ENCODE data around the gene PSG4. TPM values are rescaled to one million over a fixed set of nuclear protein-coding genes. Genes with fewer than 3 reads are reported as not detected.
"Not testable (repeated sequence)": the region's sequence is repeated elsewhere in the genome, so short reads cannot be mapped to it uniquely, and the experiment has no call there.

PSG4 gene
- not detected in 2 replicates for total RNA-seq (2014; rRNA removed; shearing (Covaris generic); ENCODE audit: low replicate concordance)

DNA sequence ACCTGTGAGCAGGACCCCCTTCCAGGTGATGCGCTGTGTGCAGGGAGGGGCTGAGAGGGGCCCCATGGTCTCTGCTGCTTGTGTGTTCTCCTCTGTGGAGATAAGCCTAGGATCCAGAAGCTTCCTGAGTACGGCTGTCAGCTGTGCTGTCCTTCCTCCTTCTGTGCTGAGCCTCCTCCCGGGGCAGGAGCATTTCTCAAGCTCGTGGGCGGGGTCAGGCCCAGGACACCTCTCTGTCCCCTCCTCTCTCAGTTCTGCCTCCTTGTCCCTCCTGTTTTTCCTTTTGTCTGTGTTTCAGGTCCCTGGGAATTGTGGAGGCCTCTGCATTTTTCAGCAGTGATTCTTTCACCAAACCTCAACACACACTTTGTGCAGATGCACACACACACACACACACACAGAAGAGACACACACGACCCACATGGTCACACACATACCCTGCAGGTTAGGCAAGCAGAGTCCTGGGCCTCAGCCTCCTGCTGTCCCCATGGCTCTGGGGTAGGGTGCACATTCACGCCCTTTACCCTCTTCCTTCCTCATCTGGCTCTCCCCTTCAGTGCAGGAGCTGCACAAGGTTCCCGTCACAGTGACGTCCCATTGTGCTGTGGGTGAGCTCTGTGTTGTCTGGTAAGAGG lies at the start of gene PSG4:
Gene PSG4, minus strand, starts transcription at position 168 of the 635 bp plus-strand sequence. Its CDS starts 102 bp downstream, at position 66.
- H3K9me2 ChIP-seq (replicated peaks; ENCODE audit: insufficient read depth, low read length); H3K9me3 ChIP-seq (ENCODE audit: low read length); H3K36me3 ChIP-seq (ENCODE audit: insufficient read depth, low read length); H3K4me1 ChIP-seq (ENCODE audit: low read length); H3K9ac ChIP-seq (ENCODE audit: low read length); H3K27me3 ChIP-seq (ENCODE audit: low read length); DNase-seq; H3K4me2 ChIP-seq (ENCODE audit: low read depth, low read length, poor library complexity, severe bottlenecking); H3K27ac ChIP-seq (ENCODE audit: low read length); H3K4me3 ChIP-seq (ENCODE audit: low read length); H4K20me1 ChIP-seq (ENCODE audit: insufficient read depth, low read depth, low read length); H3K79me2 ChIP-seq (ENCODE audit: low read length); H2AFZ ChIP-seq (ENCODE audit: low read length): not testable (repeated sequence)

- H3K9ac ChIP-seq (ENCODE audit: low read length); H3K4me1 ChIP-seq (ENCODE audit: low read length); H3K4me2 ChIP-seq (ENCODE audit: low read depth, low read length, poor library complexity, severe bottlenecking); H3K27me3 ChIP-seq (ENCODE audit: low read length); H3K79me2 ChIP-seq (ENCODE audit: low read length); H3K9me3 ChIP-seq (ENCODE audit: low read length); H4K20me1 ChIP-seq (ENCODE audit: insufficient read depth, low read depth, low read length); H3K9me2 ChIP-seq (replicated peaks; ENCODE audit: insufficient read depth, low read length); H3K4me3 ChIP-seq (ENCODE audit: low read length); H3K27ac ChIP-seq (ENCODE audit: low read length); H3K36me3 ChIP-seq (ENCODE audit: insufficient read depth, low read length); DNase-seq; H2AFZ ChIP-seq (ENCODE audit: low read length): not testable (repeated sequence)
Observed at GRCh38 chr19:43251428-43251827, 46.0 kb upstream of the PSG4 start.

DNA sequence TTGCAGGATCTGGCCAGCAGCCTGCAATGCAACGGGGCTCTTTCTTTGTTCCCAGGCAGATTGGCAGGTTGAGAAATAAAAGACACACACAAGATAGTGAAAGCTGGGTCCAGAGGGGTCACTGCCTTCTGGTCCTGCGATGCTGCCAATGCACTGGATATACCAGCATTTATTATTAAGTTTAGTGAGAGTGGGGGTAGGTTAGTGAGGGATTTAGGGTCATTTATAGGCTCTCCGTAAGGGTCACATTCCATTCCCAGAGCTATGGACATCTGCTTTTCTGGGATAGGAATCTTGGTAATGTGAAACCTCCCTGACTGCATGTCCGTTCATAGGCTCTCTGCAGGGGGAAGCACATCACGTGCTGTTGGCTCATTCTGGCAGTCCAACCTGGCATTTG lies 44.9 kb upstream of the PSG4 start:
- H4K20me1 ChIP-seq (ENCODE audit: insufficient read depth, low read depth, low read length); H3K27me3 ChIP-seq (ENCODE audit: low read length); H3K36me3 ChIP-seq (ENCODE audit: insufficient read depth, low read length); H3K4me1 ChIP-seq (ENCODE audit: low read length); H3K27ac ChIP-seq (ENCODE audit: low read length); H3K4me3 ChIP-seq (ENCODE audit: low read length); H2AFZ ChIP-seq (ENCODE audit: low read length); H3K9ac ChIP-seq (ENCODE audit: low read length); H3K9me3 ChIP-seq (ENCODE audit: low read length); H3K4me2 ChIP-seq (ENCODE audit: low read depth, low read length, poor library complexity, severe bottlenecking); DNase-seq; H3K9me2 ChIP-seq (replicated peaks; ENCODE audit: insufficient read depth, low read length); H3K79me2 ChIP-seq (ENCODE audit: low read length): not testable (repeated sequence)

- not testable (repeated sequence) for H3K9me3 ChIP-seq (ENCODE audit: low read length); H3K79me2 ChIP-seq (ENCODE audit: low read length); H3K4me2 ChIP-seq (ENCODE audit: low read depth, low read length, poor library complexity, severe bottlenecking); H3K27me3 ChIP-seq (ENCODE audit: low read length); H3K36me3 ChIP-seq (ENCODE audit: insufficient read depth, low read length); H2AFZ ChIP-seq (ENCODE audit: low read length); H3K4me3 ChIP-seq (ENCODE audit: low read length); H3K27ac ChIP-seq (ENCODE audit: low read length); H3K9me2 ChIP-seq (replicated peaks; ENCODE audit: insufficient read depth, low read length); DNase-seq; H3K4me1 ChIP-seq (ENCODE audit: low read length); H3K9ac ChIP-seq (ENCODE audit: low read length); H4K20me1 ChIP-seq (ENCODE audit: insufficient read depth, low read depth, low read length)
Observed at GRCh38 chr19:43248635-43249002, 43.2 kb upstream of the PSG4 start.

DNA sequence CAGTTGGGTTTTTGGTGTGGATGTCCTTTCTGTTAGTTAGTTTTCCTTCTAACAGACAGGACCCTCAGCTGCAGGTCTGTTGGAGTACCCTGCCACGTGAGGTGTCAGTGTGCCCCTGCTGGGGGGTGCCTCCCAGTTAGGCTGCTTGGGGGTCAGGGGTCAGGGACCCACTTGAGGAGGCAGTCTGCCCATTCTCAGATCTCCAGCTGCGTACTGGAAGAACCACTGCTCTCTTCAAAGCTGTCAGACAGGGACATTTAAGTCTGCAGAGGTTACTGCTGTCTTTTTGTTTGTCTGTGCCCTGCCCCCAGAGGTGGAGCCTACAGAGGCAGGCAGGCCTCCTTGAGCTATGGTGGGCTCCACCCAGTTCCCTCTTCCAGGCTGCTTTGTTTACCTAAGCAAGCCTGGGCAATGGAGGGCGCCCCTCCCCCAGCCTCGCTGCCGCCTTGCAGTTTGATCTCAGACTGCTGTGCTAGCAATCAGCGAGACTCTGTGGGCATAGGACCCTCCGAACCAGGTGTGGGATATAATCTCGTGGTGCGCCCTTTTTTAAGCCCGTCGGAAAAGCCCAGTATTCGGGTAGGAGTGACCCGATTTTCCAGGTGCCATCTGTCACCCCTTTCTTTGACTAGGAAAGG lies 41.9 kb upstream of the PSG4 start:
- DNase-seq; H3K9me3 ChIP-seq (ENCODE audit: low read length); H3K27me3 ChIP-seq (ENCODE audit: low read length); H3K9ac ChIP-seq (ENCODE audit: low read length); H3K4me3 ChIP-seq (ENCODE audit: low read length); H3K4me2 ChIP-seq (ENCODE audit: low read depth, low read length, poor library complexity, severe bottlenecking); H3K4me1 ChIP-seq (ENCODE audit: low read length); H3K79me2 ChIP-seq (ENCODE audit: low read length); H3K9me2 ChIP-seq (replicated peaks; ENCODE audit: insufficient read depth, low read length); H2AFZ ChIP-seq (ENCODE audit: low read length); H3K27ac ChIP-seq (ENCODE audit: low read length); H3K36me3 ChIP-seq (ENCODE audit: insufficient read depth, low read length); H4K20me1 ChIP-seq (ENCODE audit: insufficient read depth, low read depth, low read length): not testable (repeated sequence)

DNA sequence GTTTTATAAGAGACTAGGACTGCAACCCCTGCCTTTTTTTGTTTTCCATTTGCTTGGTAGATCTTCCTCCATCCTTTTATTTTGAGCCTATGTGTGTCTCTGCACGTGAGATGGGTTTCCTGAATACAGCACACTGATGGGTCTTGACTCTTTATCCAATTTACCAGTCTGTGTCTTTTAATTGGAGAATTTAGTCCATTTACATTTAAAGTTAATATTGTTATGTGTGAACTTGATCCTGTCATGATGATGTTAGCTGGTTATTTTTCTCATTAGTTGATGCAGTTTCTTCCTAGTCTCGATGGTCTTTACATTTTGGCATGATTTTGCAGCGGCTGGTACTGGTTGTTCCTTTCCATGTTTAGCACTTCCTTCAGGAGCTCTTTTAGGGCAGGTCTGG lies 40.4 kb upstream of the PSG4 start:
- H3K36me3 ChIP-seq (ENCODE audit: insufficient read depth, low read length); H3K27me3 ChIP-seq (ENCODE audit: low read length); H2AFZ ChIP-seq (ENCODE audit: low read length); H3K4me2 ChIP-seq (ENCODE audit: low read depth, low read length, poor library complexity, severe bottlenecking); DNase-seq; H3K4me1 ChIP-seq (ENCODE audit: low read length); H3K9me3 ChIP-seq (ENCODE audit: low read length); H4K20me1 ChIP-seq (ENCODE audit: insufficient read depth, low read depth, low read length); H3K9me2 ChIP-seq (replicated peaks; ENCODE audit: insufficient read depth, low read length); H3K79me2 ChIP-seq (ENCODE audit: low read length); H3K4me3 ChIP-seq (ENCODE audit: low read length); H3K9ac ChIP-seq (ENCODE audit: low read length); H3K27ac ChIP-seq (ENCODE audit: low read length): not testable (repeated sequence)

GRCh38 chr19:43242211-43242610 lies 36.8 kb upstream of the PSG4 start:
- H4K20me1 ChIP-seq (ENCODE audit: insufficient read depth, low read depth, low read length); H3K9me2 ChIP-seq (replicated peaks; ENCODE audit: insufficient read depth, low read length); H3K36me3 ChIP-seq (ENCODE audit: insufficient read depth, low read length); DNase-seq; H3K79me2 ChIP-seq (ENCODE audit: low read length); H3K27me3 ChIP-seq (ENCODE audit: low read length); H3K9me3 ChIP-seq (ENCODE audit: low read length); H2AFZ ChIP-seq (ENCODE audit: low read length); H3K4me3 ChIP-seq (ENCODE audit: low read length); H3K9ac ChIP-seq (ENCODE audit: low read length); H3K4me2 ChIP-seq (ENCODE audit: low read depth, low read length, poor library complexity, severe bottlenecking); H3K4me1 ChIP-seq (ENCODE audit: low read length); H3K27ac ChIP-seq (ENCODE audit: low read length): not testable (repeated sequence)

- H3K27me3 ChIP-seq (ENCODE audit: low read length); H3K79me2 ChIP-seq (ENCODE audit: low read length); H3K36me3 ChIP-seq (ENCODE audit: insufficient read depth, low read length): not testable (repeated sequence)
Observed at GRCh38 chr19:43238213-43238612, 32.8 kb upstream of the PSG4 start.

More at GRCh38 chr19:43238213-43238612, 32.8 kb upstream of the PSG4 start:
- H3K4me1 ChIP-seq (ENCODE audit: low read length); H3K9ac ChIP-seq (ENCODE audit: low read length); H4K20me1 ChIP-seq (ENCODE audit: insufficient read depth, low read depth, low read length); H2AFZ ChIP-seq (ENCODE audit: low read length); H3K27ac ChIP-seq (ENCODE audit: low read length); H3K4me3 ChIP-seq (ENCODE audit: low read length); DNase-seq; H3K4me2 ChIP-seq (ENCODE audit: low read depth, low read length, poor library complexity, severe bottlenecking); H3K9me3 ChIP-seq (ENCODE audit: low read length); H3K9me2 ChIP-seq (replicated peaks; ENCODE audit: insufficient read depth, low read length): not testable (repeated sequence)

Measured in Karpas-422 (cell line).